PC-9 (cell line): ENCODE measurements around the gene RPL14. TPM values are rescaled to one million over a fixed set of nuclear protein-coding genes. Genes with fewer than 3 reads are reported as not detected.

Experiments
- BruUV-seq: library from RNA; stranded (reverse); fragments of 400-500 nt; replicated peaks from 2 replicates; lab custom pipeline; 2021; lab: Mats Ljungman, UMichigan
- CTCF ChIA-PET: fragments of 300-600 bp; sonication (Branson Sonifier 250); formaldehyde crosslinking; loops from one replicate; lab custom pipeline; 2022; ENCODE audit warnings: antibody characterized with exemption; lab: Charles Lee
- POLR2A ChIA-PET: fragments of 300-600 bp; sonication (Branson Sonifier 250); formaldehyde crosslinking; loops from one replicate; lab custom pipeline; 2022; ENCODE audit warnings: antibody characterized with exemption; ENCODE audit not compliant: unreplicated experiment; lab: Charles Lee
- DNase-seq, 2 experiments: peaks; one replicate each; pipeline versions ENCODE4 v3.0.0 to v3.0.0-alpha.2; 2015 to 2022; ENCODE audit warnings: mixed read lengths in 1 of 2
- H2AFZ ChIP-seq: fragments of 200-600 bp; sonication (generic); 2 replicates; pipeline ENCODE4 v1.8.1; 2017; ENCODE audit warnings: antibody characterized with exemption
- H3F3A ChIP-seq: fragments of 200-600 bp; sonication (generic); 2 replicates; pipeline ENCODE4 v1.8.1; 2017; ENCODE audit warnings: antibody characterized with exemption, mild to moderate bottlenecking, low read depth; ENCODE audit not compliant: insufficient read depth
- H3K27ac ChIP-seq: fragments of 200-600 bp; sonication (generic); 2 replicates; pipeline ENCODE4 v1.6.1; 2016; ENCODE audit warnings: mixed run types
- H3K27me3 ChIP-seq: fragments of 200-600 bp; sonication (generic); 2 replicates; pipeline ENCODE4 v1.6.1; 2016; ENCODE audit warnings: low read depth, mixed run types; ENCODE audit not compliant: insufficient read depth
- H3K36me3 ChIP-seq: fragments of 200-600 bp; sonication (generic); 2 replicates; pipeline ENCODE4 v1.6.1; 2016; ENCODE audit warnings: low read depth, mixed run types
- H3K4me1 ChIP-seq: fragments of 200-600 bp; sonication (generic); replicated peaks from 2 replicates; pipeline ENCODE4 v1.6.1; 2016; ENCODE audit warnings: mixed run types; ENCODE audit not compliant: insufficient read depth
- H3K4me2 ChIP-seq: fragments of 200-600 bp; sonication (generic); 2 replicates; pipeline ENCODE4 v1.6.1; 2017; ENCODE audit warnings: mixed run types
- H3K4me3 ChIP-seq: fragments of 200-600 bp; sonication (generic); 2 replicates; pipeline ENCODE4 v1.6.1; 2016; ENCODE audit warnings: mixed run types
- H3K79me2 ChIP-seq: fragments of 200-600 bp; sonication (generic); 2 replicates; pipeline ENCODE4 v1.6.1; 2017; ENCODE audit warnings: low read depth, mixed run types
- H3K9me2 ChIP-seq: fragments of 200-600 bp; sonication (generic); 2 replicates; pipeline ENCODE4 v1.8.1; 2017; ENCODE audit warnings: mild to moderate bottlenecking; ENCODE audit not compliant: insufficient read depth
- H3K9me3 ChIP-seq: fragments of 200-600 bp; sonication (generic); 2 replicates; pipeline ENCODE4 v1.8.1; 2016; ENCODE audit warnings: low read depth; ENCODE audit not compliant: insufficient read depth
- H4K20me1 ChIP-seq: fragments of 200-600 bp; sonication (generic); 2 replicates; pipeline ENCODE4 v1.8.1; 2017; ENCODE audit not compliant: insufficient read depth
- CTCF ChIP-seq: fragments of 200-600 bp; sonication (generic); conservative IDR thresholded peaks from 2 replicates; pipeline ENCODE4 v1.6.1; 2017; ENCODE audit warnings: mixed run types, antibody characterized with exemption, mild to moderate bottlenecking, moderate library complexity
- EZH2 ChIP-seq: fragments of 200-600 bp; sonication (generic); IDR thresholded peaks from 2 replicates; pipeline ENCODE4 v1.8.0; 2017; ENCODE audit warnings: antibody characterized with exemption, low read depth
- intact Hi-C: fragments of 100-400 bp; cut with micrococcal nuclease; formaldehyde crosslinking; loops from one replicate; pipeline ENCODE4 v1.10.0; 2022; ENCODE audit not compliant: unreplicated experiment
- total RNA-seq: library from RNA; stranded (reverse); gene quantifications from 2 replicates; pipeline ENCODE4 v1.2.3, GENCODE V29; 2021

RPL14 gene
- total RNA-seq, 1 experiment from 2014 or later = 2,201 TPM

GRCh38 chr3:40452057-40452456, 5.1 kb upstream of the RPL14 start:
- H3K4me1 ChIP-seq = peaks cover 33% of the 10 kb centered on the region
- no peaks in the 10 kb centered on the region for H3K27me3 ChIP-seq
- peak overlapping the region; percentile 86 for H2AFZ ChIP-seq
- intact Hi-C loops = loop anchor here (5.0 kb wide), 1 partner anchor 125 kb away; no protein-coding TSS in a partner anchor
- peak overlapping the region; percentile 52 for H3K27ac ChIP-seq
- no peaks in the 10 kb centered on the region for H4K20me1 ChIP-seq
- no peaks in the 10 kb centered on the region for H3K9me2 ChIP-seq
- H3K79me2 ChIP-seq = peaks cover 13% of the 10 kb centered on the region
- no peak for DNase-seq
- ChIA-PET CTCF (no interaction called here), POLR2A (no interaction called here)
- H3K4me2 ChIP-seq = peak overlapping the region; percentile 85
- no peaks in the 10 kb centered on the region for H3K36me3 ChIP-seq
- no TSS peak for BruUV-seq
- H3F3A ChIP-seq = peaks cover 18% of the 10 kb centered on the region
- peak overlapping the region; percentile 59 for H3K4me3 ChIP-seq
- TF ChIP-seq EZH2 = no peak
- TF ChIP-seq CTCF = no peak
- no peaks in the 10 kb centered on the region for H3K9me3 ChIP-seq

GRCh38 chr3:40452562-40452875, 4.6 kb upstream of the RPL14 start:
- intact Hi-C loops = loop anchor here (5.0 kb wide), 1 partner anchor 125 kb away; no protein-coding TSS in a partner anchor

GRCh38 chr3:40452876-40453730, 4.0 kb upstream of the RPL14 start:
- Histone ChIP-seq H3K4me2 (peak overlapping the region; percentile 94), H3K4me1 (peaks cover 33% of the 10 kb centered on the region), H3K9me3 (no peaks in the 10 kb centered on the region), H2AFZ (peak overlapping the region; percentile 86), H3K36me3 (peaks cover 5% of the 10 kb centered on the region), H3K4me3 (peak overlapping the region; percentile 59), H3K27ac (peak overlapping the region; percentile 52), H3K79me2 (peaks cover 23% of the 10 kb centered on the region), H4K20me1 (0 out of 2 replicates have a peak, but pooled peaks cover 3% of the 10 kb centered on the region), H3F3A (peaks cover 23% of the 10 kb centered on the region), H3K27me3 (no peaks in the 10 kb centered on the region), H3K9me2 (no peaks in the 10 kb centered on the region)
- TF ChIP-seq EZH2 (no peak), CTCF (no peak)
- CTCF ChIA-PET = no interaction called here
- BruUV-seq = no TSS peak
- POLR2A ChIA-PET = interaction anchor here (0.6 kb wide), 1 partner anchor 1362 kb away, joined by 3 read pairs; no protein-coding TSS in a partner anchor
- DNase-seq = peak; percentile 95 to 97
- intact Hi-C loops = loop anchor here (1.0 to 5.0 kb wide), 2 partner anchors 71 to 126 kb away; partner anchors contain the start of gene ZNF621

More at GRCh38 chr3:40452562-40452875, 4.6 kb upstream of the RPL14 start:
- peaks cover 18% of the 10 kb centered on the region for H3F3A ChIP-seq
- peaks cover 33% of the 10 kb centered on the region for H3K4me1 ChIP-seq
- no peaks in the 10 kb centered on the region for H3K9me2 ChIP-seq
- BruUV-seq = TSS peak; percentile 50
- H3K36me3 ChIP-seq = no peaks in the 10 kb centered on the region
- H2AFZ ChIP-seq = peak overlapping the region; percentile 86
- peaks cover 17% of the 10 kb centered on the region for H3K79me2 ChIP-seq
- H4K20me1 ChIP-seq = no peaks in the 10 kb centered on the region
- ChIA-PET CTCF (no interaction called here), POLR2A (interaction anchor here (0.6 kb wide), 1 partner anchor 1363 kb away, joined by 3 read pairs; no protein-coding TSS in a partner anchor)
- peak overlapping the region; percentile 52 for H3K27ac ChIP-seq
- H3K9me3 ChIP-seq = no peaks in the 10 kb centered on the region
- peak overlapping the region; percentile 59 for H3K4me3 ChIP-seq
- DNase-seq = no peak
- peak overlapping the region; percentile 85 for H3K4me2 ChIP-seq
- H3K27me3 ChIP-seq = no peaks in the 10 kb centered on the region
- no peak for TF ChIP-seq CTCF
- TF ChIP-seq EZH2 = no peak
